H1 (cell line): ENCODE data around the gene NKAIN4. TPM values are rescaled to one million over a fixed set of nuclear protein-coding genes. Genes with fewer than 3 reads are reported as not detected.

Source experiments
- CTCF ChIA-PET: fragments of 300-600 bp; sonication (Branson Sonifier 250); formaldehyde crosslinking; loops from one replicate; lab custom pipeline; 2021; ENCODE audit not compliant: partially characterized antibody; lab: Charles Lee
- POLR2A ChIA-PET: fragments of 300-600 bp; sonication (Branson Sonifier 250); formaldehyde crosslinking; loops from one replicate; lab custom pipeline; 2021; ENCODE audit warnings: inconsistent platforms; ENCODE audit not compliant: partially characterized antibody; lab: Charles Lee
- DNase-seq, 2 experiments: peaks; one replicate each; pipeline versions ENCODE4 v3.0.0 to v3.0.0-alpha.2; 2010 to 2022; ENCODE audit warnings: low spot score in 2 of 2, low read depth in 1 of 2, mixed read lengths in 1 of 2
- FAIRE-seq: peaks from 2 replicates; lab custom pipeline; 2011; peaks lifted over from hg19 to GRCh38; lab: Jason Lieb, UNC
- H2AFZ ChIP-seq: 2 replicates; pipeline ENCODE4 v1.8.1; 2012; ENCODE audit warnings: low read length, inconsistent platforms
- H2AK5ac ChIP-seq: 2 replicates; pipeline ENCODE4 v1.6.1; 2013; ENCODE audit warnings: low read depth, low read length
- H2BK120ac ChIP-seq: replicated peaks from 2 replicates; pipeline ENCODE3; 2013; ENCODE audit warnings: low read depth, low read length, inconsistent platforms
- H2BK12ac ChIP-seq: 2 replicates; pipeline ENCODE4 v1.6.1; 2013; ENCODE audit warnings: low read depth, low read length
- H2BK15ac ChIP-seq: 2 replicates; pipeline ENCODE4 v1.6.1; 2013; ENCODE audit warnings: low read length
- H2BK20ac ChIP-seq: 2 replicates; pipeline ENCODE4 v1.6.1; 2013; ENCODE audit warnings: low read length
- H2BK5ac ChIP-seq: 2 replicates; pipeline ENCODE4 v1.6.1; 2013; ENCODE audit warnings: low read depth, low read length
- H3K14ac ChIP-seq: 2 replicates; pipeline ENCODE4 v1.6.1; 2013; ENCODE audit warnings: inconsistent platforms; ENCODE audit not compliant: insufficient read length
- H3K18ac ChIP-seq: 2 replicates; pipeline ENCODE4 v1.6.1; 2013; ENCODE audit warnings: low read length; ENCODE audit errors: extremely low read depth
- H3K23ac ChIP-seq: 2 replicates; pipeline ENCODE4 v1.6.1; 2013; ENCODE audit warnings: inconsistent platforms; ENCODE audit not compliant: insufficient read length
- H3K23me2 ChIP-seq: 2 replicates; pipeline ENCODE4 v1.6.1; 2013; ENCODE audit warnings: low read depth, low read length
- H3K27ac ChIP-seq: 2 replicates; pipeline ENCODE4 v1.6.1; 2011; ENCODE audit warnings: low read depth, low read length, inconsistent platforms
- H3K27me3 ChIP-seq, 4 experiments: replicated peaks in 1 of 4; 1 replicate in 1 of 4; 2 replicates in 3 of 4; pipeline versions ENCODE4 v1.6.1 to v1.8.1; 2011 to 2013; ENCODE audit warnings: low read length in 3 of 4, mild to moderate bottlenecking in 3 of 4, inconsistent platforms in 2 of 4, mixed read lengths in 2 of 4, moderate library complexity in 1 of 4; ENCODE audit not compliant: control insufficient read depth in 3 of 4, insufficient read depth in 3 of 4; ENCODE audit errors: extremely low read depth in 1 of 4
- H3K36me3 ChIP-seq, 4 experiments: 2 replicates each; pipeline versions ENCODE4 v1.6.1 to v1.8.1; 2011 to 2013; ENCODE audit warnings: mild to moderate bottlenecking in 4 of 4, low read length in 3 of 4, moderate library complexity in 2 of 4, control low read depth in 1 of 4, inconsistent platforms in 1 of 4; ENCODE audit not compliant: insufficient read depth in 4 of 4, control insufficient read depth in 2 of 4
- H3K4ac ChIP-seq: replicated peaks from 2 replicates; pipeline ENCODE3; 2013; ENCODE audit warnings: low read length, low read depth, mixed read lengths, inconsistent platforms; ENCODE audit not compliant: insufficient read length
- H3K4me1 ChIP-seq, 4 experiments: replicated peaks in 1 of 4; 1 replicate in 1 of 4; 2 replicates in 3 of 4; pipeline versions ENCODE4 v1.6.1 to v1.8.1; 2011 to 2013; ENCODE audit warnings: low read length in 3 of 4, inconsistent platforms in 2 of 4, mixed read lengths in 1 of 4; ENCODE audit not compliant: insufficient read depth in 4 of 4, control insufficient read depth in 3 of 4
- H3K4me2 ChIP-seq, 2 experiments: 2 replicates each; pipeline versions ENCODE4 v1.6.1 to v1.8.1; 2011 to 2013; ENCODE audit warnings: low read depth in 2 of 2, low read length in 2 of 2, control low read depth in 1 of 2, inconsistent platforms in 1 of 2, mild to moderate bottlenecking in 1 of 2; ENCODE audit not compliant: insufficient read depth in 1 of 2
- H3K4me3 ChIP-seq, 4 experiments: fragments of 200-600, 300-600 bp in 1 of 4; sonication (generic), shearing (Covaris generic), sonication (Bioruptor Twin) in 1 of 4; 2 replicates each; pipeline versions ENCODE4 v1.5.1 to v1.8.1; 2011 to 2016; ENCODE audit warnings: low read length in 4 of 4, low read depth in 3 of 4, control low read depth in 2 of 4, inconsistent platforms in 2 of 4, mild to moderate bottlenecking in 2 of 4, mixed read lengths in 1 of 4, moderate library complexity in 1 of 4; ENCODE audit not compliant: insufficient read depth in 2 of 4; ENCODE audit errors: extremely low read depth in 1 of 4
- H3K56ac ChIP-seq: replicated peaks from 2 replicates; pipeline ENCODE3; 2013; ENCODE audit warnings: low read depth, mild to moderate bottlenecking, mixed read lengths, low read length, inconsistent platforms; ENCODE audit not compliant: insufficient read length
- H3K79me1 ChIP-seq: 2 replicates; pipeline ENCODE4 v1.6.1; 2013; ENCODE audit warnings: low read depth, low read length, control low read depth
- H3K79me2 ChIP-seq, 2 experiments: 2 replicates each; pipeline versions ENCODE4 v1.6.1 to v1.8.1; 2012 to 2013; ENCODE audit warnings: low read length in 2 of 2, mild to moderate bottlenecking in 2 of 2, inconsistent platforms in 1 of 2; ENCODE audit not compliant: insufficient read depth in 2 of 2, control insufficient read depth in 1 of 2
- H3K9ac ChIP-seq, 4 experiments: replicated peaks in 1 of 4; 1 replicate in 1 of 4; 2 replicates in 3 of 4; pipeline versions ENCODE4 v1.6.1 to v1.8.1; 2011 to 2013; ENCODE audit warnings: low read depth in 3 of 4, low read length in 3 of 4, control low read depth in 2 of 4, mild to moderate bottlenecking in 2 of 4, moderate library complexity in 2 of 4, inconsistent platforms in 1 of 4; ENCODE audit errors: extremely low read depth in 1 of 4
- H3K9me3 ChIP-seq, 2 experiments: 2 replicates each; pipeline versions ENCODE4 v1.6.1 to v1.8.1; 2012 to 2013; ENCODE audit warnings: mild to moderate bottlenecking in 2 of 2, moderate library complexity in 2 of 2, control low read depth in 1 of 2, inconsistent platforms in 1 of 2, low read depth in 1 of 2, low read length in 1 of 2, mixed read lengths in 1 of 2; ENCODE audit not compliant: insufficient read depth in 2 of 2
- H4K20me1 ChIP-seq, 2 experiments: replicated peaks in 1 of 2; 2 replicates each; pipeline versions ENCODE3 to v1.8.1; 2011 to 2013; ENCODE audit warnings: inconsistent platforms in 2 of 2, low read length in 2 of 2, mild to moderate bottlenecking in 1 of 2; ENCODE audit not compliant: insufficient read depth in 2 of 2, control insufficient read depth in 1 of 2
- H4K5ac ChIP-seq: 2 replicates; pipeline ENCODE4 v1.6.1; 2013; ENCODE audit warnings: low read length, low read depth, mixed read lengths, inconsistent platforms; ENCODE audit not compliant: insufficient read length
- H4K8ac ChIP-seq: 2 replicates; pipeline ENCODE4 v1.8.0; 2013; ENCODE audit warnings: mild to moderate bottlenecking, moderate library complexity, low read length, inconsistent platforms; ENCODE audit not compliant: insufficient read depth; ENCODE audit errors: extremely low read depth
- H4K91ac ChIP-seq: replicated peaks from 2 replicates; pipeline ENCODE3; 2013; ENCODE audit warnings: low read length, mixed read lengths, inconsistent platforms; ENCODE audit not compliant: insufficient read length
- BRCA1 ChIP-seq: IDR thresholded peaks from 2 replicates; pipeline ENCODE4 v1.6.1; 2012; ENCODE audit warnings: low read depth, low read length, improper control_type of control experiment
- CHD1 ChIP-seq: IDR thresholded peaks from 2 replicates; pipeline ENCODE4 v1.6.1; 2012; ENCODE audit warnings: low read depth, low read length, improper control_type of control experiment
- HDAC2 ChIP-seq, 2 experiments: fragments of 300-600 bp in 1 of 2; sonication (generic) in 1 of 2; IDR thresholded peaks; 2 replicates each; pipeline ENCODE4 v1.6.1; 2011 to 2012; ENCODE audit warnings: low read depth in 2 of 2, low read length in 2 of 2, mild to moderate bottlenecking in 2 of 2, moderate library complexity in 2 of 2, borderline replicate concordance in 1 of 2, inconsistent platforms in 1 of 2
- JUND ChIP-seq: IDR thresholded peaks from 2 replicates; pipeline ENCODE4 v1.6.1; 2011; ENCODE audit warnings: mild to moderate bottlenecking, improper control_type of control experiment, low read length
- MAFK ChIP-seq: IDR thresholded peaks from 2 replicates; pipeline ENCODE4 v1.6.1; 2012; ENCODE audit warnings: low read depth, mild to moderate bottlenecking, improper control_type of control experiment, low read length
- SIX5 ChIP-seq: IDR thresholded peaks from 2 replicates; pipeline ENCODE4 v1.6.1; 2011; ENCODE audit warnings: mild to moderate bottlenecking, low read depth, low read length
- YY1 ChIP-seq: IDR thresholded peaks from 2 replicates; pipeline ENCODE4 v1.6.1; 2011; ENCODE audit warnings: low read depth, mild to moderate bottlenecking, low read length
- ZNF274 ChIP-seq: IDR thresholded peaks from 2 replicates; pipeline ENCODE4 v1.7.0; 2012; ENCODE audit warnings: low read length, borderline replicate concordance; ENCODE audit errors: extremely low read depth
- WGBS, 2 experiments: shearing (Covaris generic) in 1 of 2; methylation state at CpG; one replicate each; pipeline versions ENCODE4 v1.1.6 to v1.1.7; 2013 to 2015; ENCODE audit warnings: low lambda C conversion rate in 2 of 2, mixed read lengths in 2 of 2, inconsistent platforms in 1 of 2, low coverage in 1 of 2, missing lambda C conversion rate in 1 of 2; ENCODE audit not compliant: insufficient replicate concordance in 2 of 2, insufficient coverage in 1 of 2, insufficient read length in 1 of 2; ENCODE audit errors: extremely low coverage in 1 of 2, missing lambda C conversion rate in 1 of 2; 5-methylcytosine and 5-hydroxymethylcytosine counted together
- polyA plus RNA-seq, 7 experiments: library from polyadenylated mRNA; depleted of rRNA in 3 of 7; stranded (reverse) in 5 of 7; unstranded in 2 of 7; fragments of >200 nt in 5 of 7; fragments of 200-250 nt in 2 of 7; gene quantifications; 1 replicate in 5 of 7; 2 replicates in 1 of 7; 4 replicates in 1 of 7; pipeline versions ENCODE4 v1.2.1 to v1.2.3, GENCODE V29; 2011 to 2013; ENCODE audit warnings: missing spikeins in 2 of 7, mixed read lengths in 2 of 7
- total RNA-seq: library from RNA; stranded (reverse); fragmentation: NEBNext Ultra II Directional; extraction: Animal tissue kit (Norgen Biotek cat#: 25700); gene quantifications from 2 replicates; pipeline ENCODE4 v1.2.1, GENCODE V29; 2021

The NKAIN4 gene
- total and polyA plus RNA-seq, 2 of the 8 experiments (the other 6 are each of a cell fraction or from before 2014, with no cell fraction given) = 6.9 to 17.0 TPM

GRCh38 chr20:63269724-63270123 is 15.5 kb upstream of the NKAIN4 start:
- TF ChIP-seq ZNF274 (no peak), HDAC2 (IDR thresholded peaks at IDR 0.05; ENCODE audit: borderline replicate concordance in 1 of 2, low read depth in 2 of 2, low read length in 2 of 2) (no peak), BRCA1 (no peak), MAFK (no peak), SIX5 (no peak), JUND (no peak), CHD1 (no peak), YY1 (no peak)
- Histone ChIP-seq H2AK5ac (no peak overlapping the region), H3K9ac (no peak overlapping the region), H3K4ac (no peak overlapping the region), H2AFZ (no peak overlapping the region), H3K36me3 (no peaks in the 10 kb centered on the region), H2BK12ac (no peak overlapping the region), H2BK20ac (no peak overlapping the region), H3K18ac (no peak overlapping the region), H2BK5ac (no peak overlapping the region), H3K79me1 (peaks cover 5% of the 10 kb centered on the region), H3K4me2 (no peak overlapping the region), H3K23me2 (no peaks in the 10 kb centered on the region), H3K4me3 (no peak overlapping the region), H4K8ac (no peak overlapping the region), H3K27me3 (peaks cover 0 to 2% (median 0%) of the 10 kb centered on the region in 4 experiments; a peak in 2 of 7 replicates), H3K27ac (no peak overlapping the region), H3K79me2 (peaks cover 9 to 18% of the 10 kb centered on the region in 2 experiments), H4K5ac (no peak overlapping the region), H2BK15ac (no peak overlapping the region), H4K91ac (no peak overlapping the region), H3K56ac (no peak overlapping the region), H3K9me3 (no peaks in the 10 kb centered on the region), H2BK120ac (no peak overlapping the region), H3K23ac (no peak overlapping the region), H3K4me1 (peaks cover 0 to 7% (median 1%) of the 10 kb centered on the region in 4 experiments; a peak in 5 of 7 replicates), H3K14ac (no peak overlapping the region), H4K20me1 (peaks cover 6 to 13% of the 10 kb centered on the region in 2 experiments)
- DNase-seq = no peak
- CTCF ChIA-PET = interaction anchor here (1.1 to 11.0 kb wide), 7 partner anchors 11 to 112 kb away, joined by 4 to 63 read pairs (median 5); no protein-coding TSS in a partner anchor
- POLR2A ChIA-PET = interaction anchor here (1.3 to 3.6 kb wide), 3 partner anchors 9 to 21 kb away, joined by 4 to 12 read pairs (median 4); partner anchors contain the start of gene NKAIN4
- 88% methylated on average over 9 of the region's 9 CpGs; no CpG with 5 or more reads in 1 of the 2 experiments for WGBS, 2 experiments
- no peak for FAIRE-seq
